ENCODE results near the gene TRPV6.

TRPV6 gene

GRCh38 chr7:142923391-142923790, 37.8 kb upstream of the TRPV6 start:
- H3K36me3 ChIP-seq (ENCODE audit: control insufficient read depth, insufficient read depth, low read length) = no peaks in the 10 kb centered on the region
- no peak overlapping the region for H3K4me3 ChIP-seq (ENCODE audit: insufficient read depth, low read depth, low read length, poor library complexity, severe bottlenecking)
- no peak for DNase-seq
- no peak overlapping the region for H3K27ac ChIP-seq (ENCODE audit: insufficient read depth, low read length, poor library complexity, severe bottlenecking)
- H3K4me1 ChIP-seq (ENCODE audit: control insufficient read depth, insufficient read depth, low read length, poor library complexity, severe bottlenecking) = no peaks in the 10 kb centered on the region
- H3K27me3 ChIP-seq (replicated peaks; ENCODE audit: control insufficient read depth, insufficient read depth, low read length, poor library complexity, severe bottlenecking) = no peaks in the 10 kb centered on the region
- no peaks in the 10 kb centered on the region for H3K9me3 ChIP-seq (ENCODE audit: control insufficient read depth, low read length)

GRCh38 chr7:142919656-142920055, 34.1 kb upstream of the TRPV6 start:
- Histone ChIP-seq H3K4me3 (ENCODE audit: insufficient read depth, low read depth, low read length, poor library complexity, severe bottlenecking) (no peak overlapping the region), H3K36me3 (ENCODE audit: control insufficient read depth, insufficient read depth, low read length) (no peaks in the 10 kb centered on the region), H3K27me3 (replicated peaks; ENCODE audit: control insufficient read depth, insufficient read depth, low read length, poor library complexity, severe bottlenecking) (no peaks in the 10 kb centered on the region), H3K27ac (ENCODE audit: insufficient read depth, low read length, poor library complexity, severe bottlenecking) (no peak overlapping the region), H3K9me3 (ENCODE audit: control insufficient read depth, low read length) (no peaks in the 10 kb centered on the region), H3K4me1 (ENCODE audit: control insufficient read depth, insufficient read depth, low read length, poor library complexity, severe bottlenecking) (no peaks in the 10 kb centered on the region)
- DNase-seq = no peak

GRCh38 chr7:142918901-142919300, 33.4 kb upstream of the TRPV6 start:
- Histone ChIP-seq H3K9me3 (ENCODE audit: control insufficient read depth, low read length) (no peaks in the 10 kb centered on the region), H3K36me3 (ENCODE audit: control insufficient read depth, insufficient read depth, low read length) (no peaks in the 10 kb centered on the region), H3K4me1 (ENCODE audit: control insufficient read depth, insufficient read depth, low read length, poor library complexity, severe bottlenecking) (no peaks in the 10 kb centered on the region), H3K27ac (ENCODE audit: insufficient read depth, low read length, poor library complexity, severe bottlenecking) (no peak overlapping the region), H3K4me3 (ENCODE audit: insufficient read depth, low read depth, low read length, poor library complexity, severe bottlenecking) (no peak overlapping the region), H3K27me3 (replicated peaks; ENCODE audit: control insufficient read depth, insufficient read depth, low read length, poor library complexity, severe bottlenecking) (no peaks in the 10 kb centered on the region)
- no peak for DNase-seq

- no peaks in the 10 kb centered on the region for H3K9me3 ChIP-seq (ENCODE audit: control insufficient read depth, low read length)
- no peak for DNase-seq
- H3K27ac ChIP-seq (ENCODE audit: insufficient read depth, low read length, poor library complexity, severe bottlenecking) = no peak overlapping the region
- no peaks in the 10 kb centered on the region for H3K27me3 ChIP-seq (replicated peaks; ENCODE audit: control insufficient read depth, insufficient read depth, low read length, poor library complexity, severe bottlenecking)
- no peaks in the 10 kb centered on the region for H3K36me3 ChIP-seq (ENCODE audit: control insufficient read depth, insufficient read depth, low read length)
- no peak overlapping the region for H3K4me3 ChIP-seq (ENCODE audit: insufficient read depth, low read depth, low read length, poor library complexity, severe bottlenecking)
- no peaks in the 10 kb centered on the region for H3K4me1 ChIP-seq (ENCODE audit: control insufficient read depth, insufficient read depth, low read length, poor library complexity, severe bottlenecking)
These were observed 31.9 kb upstream of the TRPV6 start for GRCh38 chr7:142917447-142917846.

- H3K27me3 ChIP-seq (replicated peaks; ENCODE audit: control insufficient read depth, insufficient read depth, low read length, poor library complexity, severe bottlenecking) = no peaks in the 10 kb centered on the region
These were observed 31.0 kb upstream of the TRPV6 start for GRCh38 chr7:142916508-142916907.

GRCh38 chr7:142915315-142915714, 29.8 kb upstream of the TRPV6 start:
- H3K27ac ChIP-seq (ENCODE audit: insufficient read depth, low read length, poor library complexity, severe bottlenecking) = no peak overlapping the region

More at GRCh38 chr7:142916508-142916907, 31.0 kb upstream of the TRPV6 start:
- no peaks in the 10 kb centered on the region for H3K4me1 ChIP-seq (ENCODE audit: control insufficient read depth, insufficient read depth, low read length, poor library complexity, severe bottlenecking)
- H3K4me3 ChIP-seq (ENCODE audit: insufficient read depth, low read depth, low read length, poor library complexity, severe bottlenecking) = no peak overlapping the region
- no peaks in the 10 kb centered on the region for H3K9me3 ChIP-seq (ENCODE audit: control insufficient read depth, low read length)
- no peaks in the 10 kb centered on the region for H3K36me3 ChIP-seq (ENCODE audit: control insufficient read depth, insufficient read depth, low read length)
- H3K27ac ChIP-seq (ENCODE audit: insufficient read depth, low read length, poor library complexity, severe bottlenecking) = no peak overlapping the region
- DNase-seq = no peak

GRCh38 chr7:142914121-142914520, 28.6 kb upstream of the TRPV6 start:
- H3K27me3 ChIP-seq (replicated peaks; ENCODE audit: control insufficient read depth, insufficient read depth, low read length, poor library complexity, severe bottlenecking) = no peaks in the 10 kb centered on the region
- no peak overlapping the region for H3K4me3 ChIP-seq (ENCODE audit: insufficient read depth, low read depth, low read length, poor library complexity, severe bottlenecking)
- no peak overlapping the region for H3K27ac ChIP-seq (ENCODE audit: insufficient read depth, low read length, poor library complexity, severe bottlenecking)
- DNase-seq = no peak
- no peaks in the 10 kb centered on the region for H3K9me3 ChIP-seq (ENCODE audit: control insufficient read depth, low read length)
- H3K4me1 ChIP-seq (ENCODE audit: control insufficient read depth, insufficient read depth, low read length, poor library complexity, severe bottlenecking) = no peaks in the 10 kb centered on the region
- no peaks in the 10 kb centered on the region for H3K36me3 ChIP-seq (ENCODE audit: control insufficient read depth, insufficient read depth, low read length)

More at GRCh38 chr7:142915315-142915714, 29.8 kb upstream of the TRPV6 start:
- H3K27me3 ChIP-seq (replicated peaks; ENCODE audit: control insufficient read depth, insufficient read depth, low read length, poor library complexity, severe bottlenecking) = no peaks in the 10 kb centered on the region
- H3K4me3 ChIP-seq (ENCODE audit: insufficient read depth, low read depth, low read length, poor library complexity, severe bottlenecking) = no peak overlapping the region
- DNase-seq = no peak
- H3K9me3 ChIP-seq (ENCODE audit: control insufficient read depth, low read length) = no peaks in the 10 kb centered on the region
- H3K36me3 ChIP-seq (ENCODE audit: control insufficient read depth, insufficient read depth, low read length) = no peaks in the 10 kb centered on the region
- no peaks in the 10 kb centered on the region for H3K4me1 ChIP-seq (ENCODE audit: control insufficient read depth, insufficient read depth, low read length, poor library complexity, severe bottlenecking)

- H3K4me1 ChIP-seq (ENCODE audit: control insufficient read depth, insufficient read depth, low read length, poor library complexity, severe bottlenecking) = no peaks in the 10 kb centered on the region
- H3K27ac ChIP-seq (ENCODE audit: insufficient read depth, low read length, poor library complexity, severe bottlenecking) = no peak overlapping the region
- H3K4me3 ChIP-seq (ENCODE audit: insufficient read depth, low read depth, low read length, poor library complexity, severe bottlenecking) = no peak overlapping the region
- no peaks in the 10 kb centered on the region for H3K9me3 ChIP-seq (ENCODE audit: control insufficient read depth, low read length)
- H3K36me3 ChIP-seq (ENCODE audit: control insufficient read depth, insufficient read depth, low read length) = no peaks in the 10 kb centered on the region
- DNase-seq = no peak
- H3K27me3 ChIP-seq (replicated peaks; ENCODE audit: control insufficient read depth, insufficient read depth, low read length, poor library complexity, severe bottlenecking) = no peaks in the 10 kb centered on the region
These were observed 28.0 kb upstream of the TRPV6 start for GRCh38 chr7:142913566-142913965.

GRCh38 chr7:142913051-142913450, 27.5 kb upstream of the TRPV6 start:
- Histone ChIP-seq H3K36me3 (ENCODE audit: control insufficient read depth, insufficient read depth, low read length) (no peaks in the 10 kb centered on the region), H3K9me3 (ENCODE audit: control insufficient read depth, low read length) (no peaks in the 10 kb centered on the region), H3K27me3 (replicated peaks; ENCODE audit: control insufficient read depth, insufficient read depth, low read length, poor library complexity, severe bottlenecking) (no peaks in the 10 kb centered on the region), H3K27ac (ENCODE audit: insufficient read depth, low read length, poor library complexity, severe bottlenecking) (no peak overlapping the region), H3K4me1 (ENCODE audit: control insufficient read depth, insufficient read depth, low read length, poor library complexity, severe bottlenecking) (no peaks in the 10 kb centered on the region), H3K4me3 (ENCODE audit: insufficient read depth, low read depth, low read length, poor library complexity, severe bottlenecking) (no peak overlapping the region)
- no peak for DNase-seq

- no peak overlapping the region for H3K4me3 ChIP-seq (ENCODE audit: insufficient read depth, low read depth, low read length, poor library complexity, severe bottlenecking)
- H3K27me3 ChIP-seq (replicated peaks; ENCODE audit: control insufficient read depth, insufficient read depth, low read length, poor library complexity, severe bottlenecking) = no peaks in the 10 kb centered on the region
- no peaks in the 10 kb centered on the region for H3K9me3 ChIP-seq (ENCODE audit: control insufficient read depth, low read length)
- DNase-seq = no peak
- H3K27ac ChIP-seq (ENCODE audit: insufficient read depth, low read length, poor library complexity, severe bottlenecking) = no peak overlapping the region
- no peaks in the 10 kb centered on the region for H3K4me1 ChIP-seq (ENCODE audit: control insufficient read depth, insufficient read depth, low read length, poor library complexity, severe bottlenecking)
- H3K36me3 ChIP-seq (ENCODE audit: control insufficient read depth, insufficient read depth, low read length) = no peaks in the 10 kb centered on the region
These were observed 24.9 kb upstream of the TRPV6 start for GRCh38 chr7:142910481-142910880.

- H3K4me1 ChIP-seq (ENCODE audit: control insufficient read depth, insufficient read depth, low read length, poor library complexity, severe bottlenecking) = no peaks in the 10 kb centered on the region
- no peaks in the 10 kb centered on the region for H3K36me3 ChIP-seq (ENCODE audit: control insufficient read depth, insufficient read depth, low read length)
- no peak for DNase-seq
- H3K27me3 ChIP-seq (replicated peaks; ENCODE audit: control insufficient read depth, insufficient read depth, low read length, poor library complexity, severe bottlenecking) = no peaks in the 10 kb centered on the region
- no peak overlapping the region for H3K27ac ChIP-seq (ENCODE audit: insufficient read depth, low read length, poor library complexity, severe bottlenecking)
- no peak overlapping the region for H3K4me3 ChIP-seq (ENCODE audit: insufficient read depth, low read depth, low read length, poor library complexity, severe bottlenecking)
- no peaks in the 10 kb centered on the region for H3K9me3 ChIP-seq (ENCODE audit: control insufficient read depth, low read length)
These were observed 24.5 kb upstream of the TRPV6 start for GRCh38 chr7:142910031-142910433.
